A673 (cell line): Measurements from ENCODE around the gene USH1C.

Source experiments
- CTCF ChIP-seq: fragments of 300-800, 200-600 bp; sonication (generic); conservative IDR thresholded peaks from 2 replicates; pipeline ENCODE4 v1.5.1; 2017; ENCODE audit warnings: low read depth, mild to moderate bottlenecking, antibody characterized with exemption, low read length, moderate library complexity, mixed read lengths
- EZH2 ChIP-seq: fragments of 200-600 bp; sonication (generic); IDR thresholded peaks from 2 replicates; pipeline ENCODE4 v1.6.1; 2017; ENCODE audit warnings: borderline replicate concordance, low read depth, mild to moderate bottlenecking, mixed read lengths, antibody characterized with exemption, low read length; ENCODE audit not compliant: poor library complexity, severe bottlenecking

GRCh38 chr11:17579451-17579850, 35.2 kb upstream of the USH1C start:
- no peak for TF ChIP-seq CTCF
- no peak for TF ChIP-seq EZH2
